Glomerular visceral epithelial cell (primary cell): ENCODE results near the gene RMI2.
"Not testable (repeated sequence)": the region's sequence is repeated elsewhere in the genome, so short reads cannot be mapped to it uniquely, and the experiment has no call there.

Experiments
- DNase-seq: peaks from one replicate; pipeline ENCODE4 v3.0.0-alpha.2; 2016; ENCODE audit errors: extremely low spot score

RMI2 gene

GRCh38 chr16:11354733-11355574, 9.7 kb downstream of the RMI2 start:
- peak; percentile 23 for DNase-seq

- DNase-seq, result no peak
Measured at GRCh38 chr16:11355862-11356261, 10.6 kb downstream of the RMI2 start.

- DNase-seq, result peak; percentile 43
Measured at GRCh38 chr16:11356573-11357331, 11.5 kb downstream of the RMI2 start.

GRCh38 chr16:11358531-11358930, 13.3 kb downstream of the RMI2 start:
- no peak for DNase-seq

GRCh38 chr16:11359370-11359769, 14.1 kb downstream of the RMI2 start:
- DNase-seq, result peak; percentile 83

- DNase-seq, result no peak
Measured at GRCh38 chr16:11360641-11361373, 15.5 kb downstream of the RMI2 start.

GRCh38 chr16:11361701-11362451, 16.6 kb downstream of the RMI2 start:
- peak; percentile 65 for DNase-seq

GRCh38 chr16:11363927-11364258, 18.6 kb downstream of the RMI2 start:
- DNase-seq, result no peak

- no peak for DNase-seq
Measured at GRCh38 chr16:11367483-11367906, 22.2 kb downstream of the RMI2 start.

- peak; percentile 63 for DNase-seq
Measured at GRCh38 chr16:11370084-11370931, 25.0 kb downstream of the RMI2 start.

- DNase-seq, result not testable (repeated sequence)
Measured at GRCh38 chr16:11370932-11371279, 25.6 kb downstream of the RMI2 start.

GRCh38 chr16:11372073-11372828, 27.0 kb downstream of the RMI2 start:
- DNase-seq, result no peak

GRCh38 chr16:11372829-11373306, 27.6 kb downstream of the RMI2 start:
- no peak for DNase-seq

GRCh38 chr16:11374255-11374654, 29.0 kb downstream of the RMI2 start:
- DNase-seq, result no peak

- DNase-seq, result no peak
Measured at GRCh38 chr16:11377154-11377553, 31.9 kb downstream of the RMI2 start.

GRCh38 chr16:11378951-11379350, 33.7 kb downstream of the RMI2 start:
- DNase-seq, result not testable (repeated sequence)

- DNase-seq, result peak; percentile 53
Measured at GRCh38 chr16:11379420-11379819, 34.2 kb downstream of the RMI2 start.

GRCh38 chr16:11380836-11381235, 35.6 kb downstream of the RMI2 start:
- no peak for DNase-seq

GRCh38 chr16:11383481-11384183, 38.4 kb downstream of the RMI2 start:
- DNase-seq, result no peak
